KG1 (cell line): ENCODE results near the gene SSH2.
"Not testable (repeated sequence)": the region's sequence is repeated elsewhere in the genome, so short reads cannot be mapped to it uniquely, and the experiment has no call there.

Experiments
- DNase-seq: peaks from one replicate; lab custom pipeline; 2025; lab: John Stamatoyannopoulos, UW

The SSH2 gene

GRCh38 chr17:29665481-29665810 is 264.6 kb downstream of the SSH2 start:
- no peak for DNase-seq

- no peak for DNase-seq
Measured at GRCh38 chr17:29664743-29665480, 265.1 kb downstream of the SSH2 start.

- no peak for DNase-seq
Measured at GRCh38 chr17:29663155-29663554, 266.9 kb downstream of the SSH2 start.

GRCh38 chr17:29661213-29661612 is 268.8 kb downstream of the SSH2 start:
- DNase-seq = no peak

- no peak for DNase-seq
Measured at GRCh38 chr17:29659155-29659554, 270.9 kb downstream of the SSH2 start.

- no peak for DNase-seq
Measured at GRCh38 chr17:29655323-29655722, 274.7 kb downstream of the SSH2 start.

GRCh38 chr17:29653995-29654714 is 275.9 kb downstream of the SSH2 start:
- no peak for DNase-seq

- no peak for DNase-seq
Measured at GRCh38 chr17:29652976-29653375, 277.1 kb downstream of the SSH2 start.

- not testable (repeated sequence) for DNase-seq
Measured at GRCh38 chr17:29651913-29652312, 278.1 kb downstream of the SSH2 start.

GRCh38 chr17:29650396-29650795 is 279.6 kb downstream of the SSH2 start:
- DNase-seq = no peak

GRCh38 chr17:29649359-29649758 is 280.7 kb downstream of the SSH2 start:
- no peak for DNase-seq

- DNase-seq = no peak
Measured at GRCh38 chr17:29648005-29648404, 282.0 kb downstream of the SSH2 start.

GRCh38 chr17:29645515-29646051 is 284.4 kb downstream of the SSH2 start:
- no peak for DNase-seq

- DNase-seq = no peak
Measured at GRCh38 chr17:29643817-29644160, 286.2 kb downstream of the SSH2 start.

- no peak for DNase-seq
Measured at GRCh38 chr17:29642171-29642611, 287.8 kb downstream of the SSH2 start.

GRCh38 chr17:29640981-29641642 is 288.9 kb downstream of the SSH2 start:
- DNase-seq = no peak

- no peak for DNase-seq
Measured at GRCh38 chr17:29640413-29640812, 289.6 kb downstream of the SSH2 start.

- DNase-seq = no peak
Measured at GRCh38 chr17:29633886-29634285, 296.1 kb downstream of the SSH2 start.

GRCh38 chr17:29630630-29631193 is 299.3 kb downstream of the SSH2 start:
- DNase-seq = no peak

GRCh38 chr17:29629839-29630238 is 300.2 kb downstream of the SSH2 start:
- DNase-seq = no peak

GRCh38 chr17:29628644-29629043 is 301.4 kb downstream of the SSH2 start:
- no peak for DNase-seq

- DNase-seq = no peak
Measured at GRCh38 chr17:29627951-29628350, 302.1 kb downstream of the SSH2 start.
